SK-N-SH (cell line): ENCODE data around the gene PSAP. TPM values are rescaled to one million over a fixed set of nuclear protein-coding genes. Genes with fewer than 3 reads are reported as not detected.

Source experiments
- CTCF ChIA-PET: fragments of 300-600, 350-600 bp; formaldehyde crosslinking; extraction: SDS; loops from one replicate; lab custom pipeline; 2021; lab: Yijun Ruan, JAX
- POLR2A ChIA-PET: fragments of 350-600 bp; sonication (Branson Sonifier 250); formaldehyde crosslinking; extraction: SDS; loops from one replicate; lab custom pipeline; 2020; ENCODE audit warnings: antibody characterized with exemption, inconsistent platforms; lab: Yijun Ruan, JAX
- DNase-seq: peaks from one replicate; pipeline ENCODE4 v3.0.0; 2012
- H2AFZ ChIP-seq: fragments of 200-600 bp; sonication (generic); 2 replicates; pipeline ENCODE4 v1.8.1; 2016; ENCODE audit warnings: antibody characterized with exemption, mild to moderate bottlenecking, low read depth
- H3F3A ChIP-seq: fragments of 200-600 bp; sonication (generic); replicated peaks from 2 replicates; pipeline ENCODE3; 2016; ENCODE audit warnings: antibody characterized with exemption, mild to moderate bottlenecking; ENCODE audit not compliant: insufficient read depth
- H3K27ac ChIP-seq, 2 experiments: fragments of 200-500 bp in 1 of 2; fragments of 200-600 bp in 1 of 2; sonication (Bioruptor generic) in 1 of 2; sonication (generic), shearing (Covaris generic) in 1 of 2; 2 replicates each; pipeline versions ENCODE4 v1.5.1 to v1.6.1; 2014 to 2016; ENCODE audit warnings: low read depth in 2 of 2, inconsistent platforms in 1 of 2, low read length in 1 of 2, mild to moderate bottlenecking in 1 of 2, mixed read lengths in 1 of 2
- H3K27me3 ChIP-seq: fragments of 200-600 bp; sonication (generic), shearing (Covaris generic); 2 replicates; pipeline ENCODE4 v1.6.1; 2016; ENCODE audit warnings: mixed run types; ENCODE audit not compliant: insufficient read depth
- H3K36me3 ChIP-seq, 2 experiments: fragments of 200-500 bp in 1 of 2; fragments of 200-600 bp in 1 of 2; sonication (Bioruptor generic) in 1 of 2; sonication (generic) in 1 of 2; replicated peaks in 1 of 2; 2 replicates each; pipeline versions ENCODE3 to v1.5.1; 2014 to 2016; ENCODE audit warnings: low read length in 1 of 2, mild to moderate bottlenecking in 1 of 2; ENCODE audit not compliant: insufficient read depth in 2 of 2, control insufficient read depth in 1 of 2
- H3K4me1 ChIP-seq, 2 experiments: fragments of 200-500 bp in 1 of 2; fragments of 200-600 bp in 1 of 2; sonication (Bioruptor generic) in 1 of 2; sonication (generic), shearing (Covaris generic) in 1 of 2; 2 replicates each; pipeline versions ENCODE4 v1.5.1 to v1.6.1; 2014 to 2016; ENCODE audit warnings: low read depth in 1 of 2, low read length in 1 of 2, mixed run types in 1 of 2; ENCODE audit not compliant: insufficient read depth in 2 of 2, control insufficient read depth in 1 of 2
- H3K4me2 ChIP-seq: fragments of 200-600 bp; sonication (generic), shearing (Covaris generic); 2 replicates; pipeline ENCODE4 v1.6.1; 2017; ENCODE audit warnings: mixed run types
- H3K4me3 ChIP-seq, 2 experiments: fragments of 200-500 bp in 1 of 2; fragments of 200-600 bp in 1 of 2; sonication (Bioruptor generic) in 1 of 2; sonication (generic), shearing (Covaris generic) in 1 of 2; 2 replicates each; pipeline versions ENCODE4 v1.5.1 to v1.8.1; 2014 to 2016; ENCODE audit warnings: low read depth in 2 of 2, inconsistent platforms in 1 of 2, low read length in 1 of 2, mild to moderate bottlenecking in 1 of 2, mixed read lengths in 1 of 2, moderate library complexity in 1 of 2
- H3K79me2 ChIP-seq: fragments of 200-600 bp; sonication (generic); 2 replicates; pipeline ENCODE4 v1.8.1; 2017; ENCODE audit warnings: mild to moderate bottlenecking; ENCODE audit not compliant: insufficient read depth
- H3K9ac ChIP-seq: fragments of 200-600 bp; sonication (generic); 2 replicates; pipeline ENCODE4 v1.6.1; 2017; ENCODE audit warnings: mixed run types
- H3K9me2 ChIP-seq: fragments of 200-600 bp; sonication (generic); 2 replicates; pipeline ENCODE4 v1.6.1; 2017; ENCODE audit warnings: mixed run types
- H3K9me3 ChIP-seq: fragments of 200-600 bp; sonication (generic); 2 replicates; pipeline ENCODE4 v1.6.1; 2017; ENCODE audit warnings: mixed run types, mild to moderate bottlenecking, moderate library complexity
- H4K20me1 ChIP-seq: fragments of 200-600 bp; sonication (generic); 2 replicates; pipeline ENCODE4 v1.6.1; 2017; ENCODE audit warnings: mild to moderate bottlenecking, mixed run types; ENCODE audit not compliant: insufficient read depth
- CTCF ChIP-seq: fragments of 200-600 bp; sonication (generic); IDR thresholded peaks from 2 replicates; pipeline ENCODE4 v1.6.1; 2017; ENCODE audit warnings: antibody characterized with exemption, mild to moderate bottlenecking, moderate library complexity
- ELF1 ChIP-seq: IDR thresholded peaks from 2 replicates; pipeline ENCODE4 v1.4.0; 2012
- EP300 ChIP-seq, 2 experiments: IDR thresholded peaks; 2 replicates each; pipeline versions ENCODE4 v1.4.0 to v1.6.1; 2012; ENCODE audit warnings: borderline replicate concordance in 1 of 2, low read depth in 1 of 2, low read length in 1 of 2
- FOXJ3 ChIP-seq: sonication (generic); formaldehyde crosslinking; IDR thresholded peaks from 2 replicates; pipeline ENCODE4 v1.5.1; 2020; ENCODE audit warnings: mild to moderate bottlenecking, missing genetic modification reagents
- FOXM1 ChIP-seq: IDR thresholded peaks from 2 replicates; pipeline ENCODE4 v1.4.0; 2012; ENCODE audit warnings: low read depth, mild to moderate bottlenecking
- GABPA ChIP-seq: IDR thresholded peaks from 2 replicates; pipeline ENCODE4 v1.4.0; 2012; ENCODE audit warnings: low read depth, mild to moderate bottlenecking
- IRF3 ChIP-seq: fragments of 150-350 bp; IDR thresholded peaks from 2 replicates; pipeline ENCODE4 v1.6.1; 2016; ENCODE audit warnings: mild to moderate bottlenecking, low read depth, low read length
- MEF2A ChIP-seq: IDR thresholded peaks from 2 replicates; pipeline ENCODE4 v1.4.0; 2012; ENCODE audit warnings: low read depth, borderline replicate concordance
- MXI1 ChIP-seq: IDR thresholded peaks from 2 replicates; pipeline ENCODE4 v1.6.1; 2012; ENCODE audit warnings: mild to moderate bottlenecking, low read depth, low read length, improper control_type of control experiment
- RAD21 ChIP-seq: IDR thresholded peaks from 2 replicates; pipeline ENCODE4 v1.6.1; 2012; ENCODE audit warnings: mild to moderate bottlenecking, low read length
- RXRA ChIP-seq: IDR thresholded peaks from 2 replicates; pipeline ENCODE4 v1.4.0; 2012; ENCODE audit warnings: low read depth, mild to moderate bottlenecking, borderline replicate concordance
- TAF1 ChIP-seq: IDR thresholded peaks from 2 replicates; pipeline ENCODE4 v1.6.1; 2012; ENCODE audit warnings: low read depth, mild to moderate bottlenecking, low read length, moderate library complexity, borderline replicate concordance
- WGBS: methylation state at CpG from one replicate; pipeline ENCODE4 v1.1.6; 2017; ENCODE audit warnings: low lambda C conversion rate; 5-methylcytosine and 5-hydroxymethylcytosine counted together
- polyA plus RNA-seq, 3 experiments: library from polyadenylated mRNA; depleted of rRNA; stranded (reverse); fragments of >200 nt; gene quantifications; 2 replicates each; pipeline ENCODE4 v1.2.3, GENCODE V29; 2012
- TF ChIP-seq, protein P1 (sequence below): fragments of 150-350 bp; IDR thresholded peaks from 2 replicates; pipeline ENCODE4 v1.6.1; 2017; ENCODE audit warnings: antibody characterized with exemption, low read length, low read depth, borderline replicate concordance
- TF ChIP-seq, protein P2 (sequence below): IDR thresholded peaks from 2 replicates; pipeline ENCODE4 v1.6.1; 2012; ENCODE audit warnings: mild to moderate bottlenecking, low read depth, low read length, moderate library complexity

Gene PSAP
- polyA plus RNA-seq, 1 of the 3 experiments (the other 2 are of a cell fraction): 1,647 TPM

- Histone ChIP-seq H3K36me3 (peaks cover 16 to 52% of the 10 kb centered on the region in 2 experiments), H3K27me3 (no peaks in the 10 kb centered on the region), H2AFZ (no peak overlapping the region), H3F3A (no peaks in the 10 kb centered on the region), H3K27ac (no peak overlapping the region), H3K4me2 (no peak overlapping the region), H3K4me3 (no peak overlapping the region), H3K9me2 (no peaks in the 10 kb centered on the region), H3K79me2 (no peaks in the 10 kb centered on the region), H4K20me1 (0 out of 2 replicates have a peak, but pooled peaks cover 6% of the 10 kb centered on the region), H3K4me1 (no peaks in the 10 kb centered on the region; a peak in 1 of 4 replicates), H3K9me3 (no peaks in the 10 kb centered on the region), H3K9ac (no peak overlapping the region)
- peak; percentile 51 for DNase-seq
- ChIA-PET CTCF (interaction anchor here (0.8 to 5.5 kb wide), 6 partner anchors 11 to 107 kb away, joined by 3 to 36 read pairs (median 3); no protein-coding TSS in a partner anchor), POLR2A (interaction anchor here (1.5 kb wide), 1 partner anchor 21 kb away, joined by 3 read pairs; no protein-coding TSS in a partner anchor)
- WGBS: no CpG with 5 or more reads among the region's 26 CpGs
- TF ChIP-seq FOXM1: no peak
- TF ChIP-seq EP300 (IDR thresholded peaks at IDR 0.05; ENCODE audit: borderline replicate concordance in 1 of 2, low read depth in 1 of 2, low read length in 1 of 2): no peak
- TF ChIP-seq GABPA: no peak
- TF ChIP-seq FOXJ3 (CRISPR knock-in tag): no peak
- no peak for TF ChIP-seq MXI1
- TF ChIP-seq, protein P1, sequence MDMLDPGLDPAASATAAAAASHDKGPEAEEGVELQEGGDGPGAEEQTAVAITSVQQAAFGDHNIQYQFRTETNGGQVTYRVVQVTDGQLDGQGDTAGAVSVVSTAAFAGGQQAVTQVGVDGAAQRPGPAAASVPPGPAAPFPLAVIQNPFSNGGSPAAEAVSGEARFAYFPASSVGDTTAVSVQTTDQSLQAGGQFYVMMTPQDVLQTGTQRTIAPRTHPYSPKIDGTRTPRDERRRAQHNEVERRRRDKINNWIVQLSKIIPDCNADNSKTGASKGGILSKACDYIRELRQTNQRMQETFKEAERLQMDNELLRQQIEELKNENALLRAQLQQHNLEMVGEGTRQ: no peak
- no peak for TF ChIP-seq TAF1
- no peak for TF ChIP-seq RAD21
- TF ChIP-seq CTCF: no peak
- TF ChIP-seq IRF3: no peak
- TF ChIP-seq, protein P2, sequence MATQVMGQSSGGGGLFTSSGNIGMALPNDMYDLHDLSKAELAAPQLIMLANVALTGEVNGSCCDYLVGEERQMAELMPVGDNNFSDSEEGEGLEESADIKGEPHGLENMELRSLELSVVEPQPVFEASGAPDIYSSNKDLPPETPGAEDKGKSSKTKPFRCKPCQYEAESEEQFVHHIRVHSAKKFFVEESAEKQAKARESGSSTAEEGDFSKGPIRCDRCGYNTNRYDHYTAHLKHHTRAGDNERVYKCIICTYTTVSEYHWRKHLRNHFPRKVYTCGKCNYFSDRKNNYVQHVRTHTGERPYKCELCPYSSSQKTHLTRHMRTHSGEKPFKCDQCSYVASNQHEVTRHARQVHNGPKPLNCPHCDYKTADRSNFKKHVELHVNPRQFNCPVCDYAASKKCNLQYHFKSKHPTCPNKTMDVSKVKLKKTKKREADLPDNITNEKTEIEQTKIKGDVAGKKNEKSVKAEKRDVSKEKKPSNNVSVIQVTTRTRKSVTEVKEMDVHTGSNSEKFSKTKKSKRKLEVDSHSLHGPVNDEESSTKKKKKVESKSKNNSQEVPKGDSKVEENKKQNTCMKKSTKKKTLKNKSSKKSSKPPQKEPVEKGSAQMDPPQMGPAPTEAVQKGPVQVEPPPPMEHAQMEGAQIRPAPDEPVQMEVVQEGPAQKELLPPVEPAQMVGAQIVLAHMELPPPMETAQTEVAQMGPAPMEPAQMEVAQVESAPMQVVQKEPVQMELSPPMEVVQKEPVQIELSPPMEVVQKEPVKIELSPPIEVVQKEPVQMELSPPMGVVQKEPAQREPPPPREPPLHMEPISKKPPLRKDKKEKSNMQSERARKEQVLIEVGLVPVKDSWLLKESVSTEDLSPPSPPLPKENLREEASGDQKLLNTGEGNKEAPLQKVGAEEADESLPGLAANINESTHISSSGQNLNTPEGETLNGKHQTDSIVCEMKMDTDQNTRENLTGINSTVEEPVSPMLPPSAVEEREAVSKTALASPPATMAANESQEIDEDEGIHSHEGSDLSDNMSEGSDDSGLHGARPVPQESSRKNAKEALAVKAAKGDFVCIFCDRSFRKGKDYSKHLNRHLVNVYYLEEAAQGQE: no peak
- TF ChIP-seq ELF1: no peak
- no peak for TF ChIP-seq MEF2A
- no peak for TF ChIP-seq RXRA
Observed at GRCh38 chr10:71814922-71815411, 36.1 kb downstream of the PSAP start.
